GM12878 (cell line): ENCODE data around the gene ANKRD6. TPM values are rescaled to one million over a fixed set of nuclear protein-coding genes. Genes with fewer than 3 reads are reported as not detected.

Experiments
- ATAC-seq: fragments of 200-7000 bp; cut with Tn5 transposase; 3 replicates; pipeline ENCODE4 v1.9.1; 2020; ENCODE audit warnings: mild to moderate bottlenecking, moderate library complexity
- BruUV-seq: library from RNA; stranded (reverse); fragments of 400-500 nt; replicated peaks from 2 replicates; lab custom pipeline; 2021; lab: Mats Ljungman, UMichigan
- CTCF ChIA-PET: fragments of 300-600 bp; sonication (Branson Sonifier 250); formaldehyde crosslinking; extraction: SDS; loops from one replicate; lab custom pipeline; 2021; ENCODE audit warnings: inconsistent platforms; lab: Yijun Ruan, JAX
- POLR2A ChIA-PET: fragments of 350-600 bp; formaldehyde crosslinking; extraction: SDS; loops from one replicate; lab custom pipeline; 2021; ENCODE audit warnings: inconsistent platforms; lab: Charles Lee
- RAD21 ChIA-PET: fragments of 300-600 bp; sonication (Branson Sonifier 250); formaldehyde crosslinking; loops from one replicate; lab custom pipeline; 2023; ENCODE audit warnings: antibody characterized with exemption; ENCODE audit not compliant: unreplicated experiment; lab: Charles Lee
- SMC1A ChIA-PET: fragments of 300-600 bp; sonication (Branson Sonifier 250); formaldehyde crosslinking; loops from one replicate; lab custom pipeline; 2023; ENCODE audit not compliant: unreplicated experiment, uncharacterized antibody; lab: Charles Lee
- DNase-seq: peaks from one replicate; pipeline ENCODE4 v3.0.0-alpha.2; 2011; ENCODE audit warnings: low read depth, low spot score
- FAIRE-seq: peaks from 3 replicates; lab custom pipeline; 2011; peaks lifted over from hg19 to GRCh38; lab: Jason Lieb, UNC
- H2AFZ ChIP-seq: 2 replicates; pipeline ENCODE4 v1.6.0; 2011; ENCODE audit warnings: low read depth, low read length, control low read depth; ENCODE audit not compliant: control insufficient read depth
- H3K27ac ChIP-seq: 2 replicates; pipeline ENCODE4 v1.5.1; 2011; ENCODE audit warnings: control low read depth; ENCODE audit not compliant: control insufficient read depth, insufficient read depth
- H3K27me3 ChIP-seq, 2 experiments: replicated peaks in 1 of 2; 2 replicates each; pipeline versions ENCODE4 v1.6.0 to v1.6.1; 2011; ENCODE audit warnings: low read length in 1 of 2; ENCODE audit not compliant: control insufficient read depth in 2 of 2, insufficient read depth in 2 of 2
- H3K36me3 ChIP-seq, 2 experiments: 2 replicates each; pipeline ENCODE4 v1.5.1; 2011; ENCODE audit warnings: low read length in 1 of 2; ENCODE audit not compliant: control insufficient read depth in 2 of 2, insufficient read depth in 2 of 2
- H3K4me1 ChIP-seq: 2 replicates; pipeline ENCODE4 v1.6.1; 2011; ENCODE audit warnings: mild to moderate bottlenecking, low read length, moderate library complexity, mixed read lengths; ENCODE audit not compliant: control insufficient read depth, insufficient read depth
- H3K4me2 ChIP-seq: 2 replicates; pipeline ENCODE4 v1.6.0; 2011; ENCODE audit warnings: control low read depth; ENCODE audit not compliant: control insufficient read depth, insufficient read depth
- H3K4me3 ChIP-seq: fragments of 200-600 bp; sonication (generic); 2 replicates; pipeline ENCODE4 v1.5.1; 2016
- H3K79me2 ChIP-seq: 2 replicates; pipeline ENCODE4 v1.6.0; 2011; ENCODE audit warnings: low read length; ENCODE audit not compliant: control insufficient read depth, insufficient read depth
- H3K9ac ChIP-seq: 2 replicates; pipeline ENCODE4 v1.8.0; 2011; ENCODE audit warnings: low read length, control low read depth, mixed read lengths; ENCODE audit not compliant: control insufficient read depth, insufficient read depth
- H3K9me3 ChIP-seq: replicated peaks from 3 replicates; pipeline ENCODE4 v1.5.1; 2011; ENCODE audit warnings: mild to moderate bottlenecking, low read length; ENCODE audit not compliant: control insufficient read depth, insufficient read depth
- H4K20me1 ChIP-seq: 2 replicates; pipeline ENCODE4 v1.6.0; 2011; ENCODE audit not compliant: control insufficient read depth, insufficient read depth
- ASH2L ChIP-seq: fragments of 300-600, 200-600 bp; sonication (generic); IDR thresholded peaks from 2 replicates; pipeline ENCODE4 v1.6.1; 2017; ENCODE audit warnings: low read depth, mild to moderate bottlenecking, borderline replicate concordance
- CUX1 ChIP-seq: IDR thresholded peaks from 2 replicates; pipeline ENCODE4 v1.6.1; 2012; ENCODE audit warnings: improper control_type of control experiment, low read depth, low read length; ENCODE audit not compliant: insufficient replicate concordance
- KAT2A ChIP-seq: conservative IDR thresholded peaks from 2 replicates; pipeline ENCODE4 v1.6.1; 2011; ENCODE audit warnings: low read depth, low read length; ENCODE audit not compliant: control insufficient read depth
- MTA2 ChIP-seq: fragments of 450-650 bp; IDR thresholded peaks from 2 replicates; pipeline ENCODE4 v1.6.1; 2016; ENCODE audit warnings: low read depth, mild to moderate bottlenecking, moderate library complexity
- MTA3 ChIP-seq: IDR thresholded peaks from 2 replicates; pipeline ENCODE4 v1.6.1; 2012; ENCODE audit warnings: low read length, inconsistent platforms, borderline replicate concordance
- NKRF ChIP-seq: fragments of 450-650 bp; conservative IDR thresholded peaks from 2 replicates; pipeline ENCODE4 v1.6.1; 2017; ENCODE audit warnings: mild to moderate bottlenecking, moderate library complexity
- RAD51 ChIP-seq: fragments of 450-650 bp; IDR thresholded peaks from 2 replicates; pipeline ENCODE4 v1.6.1; 2016; ENCODE audit warnings: moderate library complexity, mild to moderate bottlenecking, inconsistent platforms
- RCOR1 ChIP-seq: conservative IDR thresholded peaks from 2 replicates; pipeline ENCODE4 v1.6.1; 2012; ENCODE audit warnings: low read depth, low read length, improper control_type of control experiment
- SMC3 ChIP-seq: IDR thresholded peaks from 2 replicates; pipeline ENCODE4 v1.6.1; 2011; ENCODE audit warnings: low read length, improper control_type of control experiment, borderline replicate concordance
- TCF3 ChIP-seq: IDR thresholded peaks from 2 replicates; pipeline ENCODE4 v1.6.1; 2012; ENCODE audit warnings: low read depth, mild to moderate bottlenecking, low read length, borderline replicate concordance; ENCODE audit not compliant: insufficient read depth
- WGBS: methylation state at CpG from one replicate; pipeline ENCODE4 v1.1.6; 2016; ENCODE audit warnings: low lambda C conversion rate; ENCODE audit not compliant: insufficient replicate concordance, insufficient coverage; ENCODE audit errors: missing lambda C conversion rate; 5-methylcytosine and 5-hydroxymethylcytosine counted together
- in situ Hi-C: fragments of 300-500 bp; cut with MboI; formaldehyde crosslinking; loops from 9 replicates; pipeline ENCODE4 v1.14.3; 2018; ENCODE audit warnings: mixed read lengths
- intact Hi-C: fragments of 100-400 bp; cut with micrococcal nuclease; formaldehyde crosslinking; loops from one replicate; pipeline ENCODE4 v1.14.2; 2022; ENCODE audit not compliant: unreplicated experiment
- polyA plus RNA-seq, 11 experiments: library from polyadenylated mRNA; depleted of rRNA in 4 of 11; unstranded in 6 of 11; stranded (reverse) in 5 of 11; fragments of >200 nt; fragmentation: Nextera tagmentation in 4 of 11; fragmentation: Illumina TruSeq in 1 of 11; extraction: Ambion mirVana in 4 of 11; extraction: Trizol in 1 of 11; gene quantifications; 1 replicate in 1 of 11; 2 replicates in 10 of 11; pipeline versions ENCODE4 v1.2.1 to v1.2.3, GENCODE V29; 2011 to 2016; ENCODE audit warnings: inconsistent platforms in 2 of 11, missing spikeins in 2 of 11, low read depth in 1 of 11
- total RNA-seq, 4 experiments: library from RNA; depleted of rRNA in 3 of 4; stranded (reverse); fragments of >200 nt in 3 of 4; fragmentation: Illumina TruSeq in 1 of 4; extraction: Trizol in 1 of 4; gene quantifications; 2 replicates each; pipeline versions ENCODE4 v1.2.1 to v1.2.3, GENCODE V29; 2013 to 2021

ANKRD6 gene
- total and polyA plus RNA-seq, 10 of the 15 experiments (the other 5 are each of a cell fraction or from before 2014, with no cell fraction given): 0.03 to 0.90 (median 0.38) TPM

- Histone ChIP-seq H4K20me1 (no peaks in the 10 kb centered on the region), H3K79me2 (peaks cover 52% of the 10 kb centered on the region), H3K4me2 (no peak overlapping the region), H3K27ac (no peak overlapping the region), H3K4me1 (peaks cover 13% of the 10 kb centered on the region), H3K9ac (no peak overlapping the region), H3K4me3 (no peak overlapping the region), H3K27me3 (no peaks in the 10 kb centered on the region), H2AFZ (no peak overlapping the region), H3K9me3 (no peaks in the 10 kb centered on the region), H3K36me3 (no peaks in the 10 kb centered on the region)
- DNase-seq: no peak
- intact Hi-C loops (no loop called here), in situ Hi-C loops (no loop called here)
- ChIA-PET POLR2A (interaction anchor here (0.7 kb wide), 1 partner anchor 1121 kb away, joined by 4 read pairs; no protein-coding TSS in a partner anchor), CTCF (interaction anchor here (1.4 to 1.5 kb wide), 2 partner anchors 9 to 17 kb away, joined by 3 to 4 read pairs; no protein-coding TSS in a partner anchor), RAD21 (no interaction called here), SMC1A (no interaction called here)
- BruUV-seq: no TSS peak
- no peak for TF ChIP-seq KAT2A
- no peak for TF ChIP-seq ASH2L
- ATAC-seq: no peak
- no peak for FAIRE-seq
- 67% methylated on average over 3 of the region's 3 CpGs for WGBS
Measured at GRCh38 chr6:89404512-89404911, 28.4 kb upstream of the ANKRD6 start.

- H3K36me3 ChIP-seq: no peaks in the 10 kb centered on the region
- H3K79me2 ChIP-seq: peaks cover 66% of the 10 kb centered on the region
- no peak for FAIRE-seq
- CTCF ChIA-PET: interaction anchor here (0.7 to 1.1 kb wide), 2 partner anchors 34 to 38 kb away, joined by 3 to 7 read pairs; no protein-coding TSS in a partner anchor
- 47% methylated on average over 10 of the region's 10 CpGs for WGBS
- H3K4me1 ChIP-seq: peaks cover 14% of the 10 kb centered on the region
- no peak overlapping the region for H2AFZ ChIP-seq
- in situ Hi-C loops (no loop called here), intact Hi-C loops (no loop called here)
- H3K9me3 ChIP-seq: no peaks in the 10 kb centered on the region
- no peak overlapping the region for H3K27ac ChIP-seq
- no peaks in the 10 kb centered on the region for H4K20me1 ChIP-seq
- ATAC-seq: peak; percentile 6; the same call in 1 of the 3 replicates
- RAD21 ChIA-PET: no interaction called here
- POLR2A ChIA-PET: no interaction called here
- H3K4me3 ChIP-seq: no peak overlapping the region
- H3K4me2 ChIP-seq: no peak overlapping the region
- SMC1A ChIA-PET: interaction anchor here (0.6 to 1.2 kb wide), 2 partner anchors 34 to 200 kb away, joined by 3 to 5 read pairs; no protein-coding TSS in a partner anchor
- BruUV-seq: no TSS peak
- no peak overlapping the region for H3K9ac ChIP-seq
- H3K27me3 ChIP-seq: no peaks in the 10 kb centered on the region
- DNase-seq: no peak
- no peak for TF ChIP-seq RAD51
- TF ChIP-seq MTA3: no peak
- no peak for TF ChIP-seq NKRF
- TF ChIP-seq TCF3: no peak
- no peak for TF ChIP-seq CUX1
- no peak for TF ChIP-seq MTA2
- TF ChIP-seq RCOR1: no peak
- TF ChIP-seq SMC3: no peak
Measured at GRCh38 chr6:89406141-89406540, 26.8 kb upstream of the ANKRD6 start.
